GM03348 (cell line): Measurements from ENCODE around the gene TROAP.
A peak's percentile ranks its signal among the peaks of the same experiment; 100 is the strongest.
"Not testable (repeated sequence)": the region's sequence is repeated elsewhere in the genome, so short reads cannot be mapped to it uniquely, and the experiment has no call there.

Experiments
- DNase-seq: peaks from one replicate; pipeline ENCODE4 v3.0.0; 2012; ENCODE audit warnings: low spot score

Gene TROAP

GRCh38 chr12:49294086-49294803 is 28.8 kb upstream of the TROAP start:
- no peak for DNase-seq

GRCh38 chr12:49294804-49295081 is 28.3 kb upstream of the TROAP start:
- DNase-seq, result no peak

DNA sequence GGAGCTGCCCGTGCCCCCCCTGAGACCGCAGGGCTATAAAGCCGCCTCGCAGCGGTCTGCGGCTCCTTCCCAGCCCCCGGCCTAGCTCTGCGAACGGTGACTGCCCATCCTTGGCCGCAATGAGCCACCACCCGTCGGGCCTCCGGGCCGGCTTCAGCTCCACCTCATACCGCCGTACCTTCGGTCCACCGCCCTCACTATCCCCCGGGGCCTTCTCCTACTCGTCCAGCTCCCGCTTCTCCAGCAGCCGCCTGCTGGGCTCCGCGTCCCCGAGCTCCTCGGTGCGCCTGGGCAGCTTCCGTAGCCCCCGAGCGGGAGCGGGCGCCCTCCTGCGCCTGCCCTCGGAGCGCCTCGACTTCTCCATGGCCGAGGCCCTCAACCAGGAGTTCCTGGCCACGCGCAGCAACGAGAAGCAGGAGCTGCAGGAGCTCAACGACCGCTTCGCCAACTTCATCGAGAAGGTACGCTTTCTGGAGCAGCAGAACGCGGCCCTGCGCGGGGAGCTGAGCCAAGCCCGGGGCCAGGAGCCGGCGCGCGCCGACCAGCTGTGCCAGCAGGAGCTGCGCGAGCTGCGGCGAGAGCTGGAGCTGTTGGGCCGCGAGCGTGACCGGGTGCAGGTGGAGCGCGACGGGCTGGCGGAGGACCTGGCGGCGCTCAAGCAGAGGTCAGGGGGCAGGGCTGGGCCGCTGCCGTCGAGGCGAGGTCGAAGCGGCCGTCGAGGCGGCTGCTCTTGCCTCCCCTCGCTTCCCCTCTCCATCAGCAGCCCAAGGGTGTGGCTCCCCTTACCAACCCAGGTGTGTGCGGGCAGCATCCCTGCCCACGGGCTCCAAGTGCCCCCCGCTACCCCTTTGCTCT is 27.7 kb upstream of the TROAP start, which contains the start of gene PRPH:
PRPH (plus strand) TSS at position 66 of the 855 bp plus-strand sequence; CDS start at position 120, 54 bp downstream.
- DNase-seq, result no peak

GRCh38 chr12:49296034-49296835 is 26.8 kb upstream of the TROAP start:
- peak; percentile 64 for DNase-seq

- DNase-seq, result peak; percentile 37
These were observed 26.0 kb upstream of the TROAP start for GRCh38 chr12:49296836-49297694.

GRCh38 chr12:49297695-49298060 is 25.4 kb upstream of the TROAP start:
- no peak for DNase-seq

DNA sequence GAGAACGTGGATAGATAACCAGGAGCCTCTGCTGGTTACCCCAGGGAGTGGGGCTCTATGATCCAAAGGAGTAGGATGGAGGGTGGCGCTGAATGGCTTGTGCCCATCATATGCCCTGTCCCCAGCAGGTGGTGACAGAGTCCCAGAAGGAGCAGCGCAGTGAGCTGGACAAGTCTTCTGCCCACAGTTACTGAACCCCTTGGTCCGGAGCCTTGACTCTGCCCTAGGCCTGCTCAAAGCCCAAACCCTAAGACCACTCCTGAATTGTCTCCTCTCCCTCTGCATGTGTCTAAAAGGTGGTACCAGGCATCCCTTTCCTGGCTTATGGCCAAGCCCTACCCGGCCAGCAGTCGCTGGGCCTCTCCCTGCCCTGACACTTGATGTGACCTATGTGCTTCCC is 24.9 kb upstream of the TROAP start:
- no peak for DNase-seq

DNA sequence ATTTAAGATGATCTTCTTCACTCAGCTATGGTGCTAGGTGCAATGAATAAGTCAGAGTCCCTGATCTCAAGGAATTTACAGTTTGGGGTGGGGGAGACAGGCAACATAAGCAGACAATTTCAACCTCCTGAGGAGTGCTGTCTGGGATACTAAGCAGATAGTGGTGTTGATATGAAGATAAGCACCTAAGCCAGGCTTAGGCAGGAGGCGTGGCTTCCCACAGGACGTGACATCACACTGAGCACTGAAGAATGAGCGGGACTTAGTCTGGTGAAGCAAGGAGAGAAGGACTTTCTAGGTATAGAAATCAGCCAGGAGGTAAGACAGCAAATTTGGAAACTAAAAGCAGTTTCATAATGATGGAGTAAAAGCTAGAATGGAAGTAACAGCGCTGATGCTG is 21.3 kb upstream of the TROAP start:
- no peak for DNase-seq

DNA sequence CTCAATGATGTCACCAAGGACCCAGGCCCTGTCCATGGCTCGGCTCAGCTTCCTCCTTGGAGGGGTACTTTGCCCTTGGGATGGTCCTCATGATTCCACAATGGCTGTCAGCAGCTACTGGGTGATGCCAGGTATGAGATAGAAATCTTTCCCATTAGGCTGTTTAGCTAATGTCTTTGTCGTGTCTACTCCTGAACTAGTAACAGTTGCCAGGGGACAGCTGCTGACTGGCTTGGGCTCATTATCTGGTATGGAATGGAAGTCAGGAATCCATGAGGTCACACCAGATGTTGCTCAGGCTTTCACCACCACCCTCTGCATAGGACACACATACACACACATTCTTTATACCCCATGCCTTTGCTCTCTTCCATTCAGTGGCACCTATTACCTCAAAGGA is 18.9 kb upstream of the TROAP start:
- peak; percentile 67 for DNase-seq

GRCh38 chr12:49305762-49306510 is 17.1 kb upstream of the TROAP start:
- DNase-seq, result no peak

GRCh38 chr12:49309386-49309785 is 13.7 kb upstream of the TROAP start:
- DNase-seq, result no peak

- not testable (repeated sequence) for DNase-seq
These were observed 12.5 kb upstream of the TROAP start for GRCh38 chr12:49310451-49311000.

GRCh38 chr12:49314811-49315210 is 8.2 kb upstream of the TROAP start:
- no peak for DNase-seq

- DNase-seq, result not testable (repeated sequence)
These were observed 5.9 kb upstream of the TROAP start for GRCh38 chr12:49317118-49317517.

GRCh38 chr12:49320411-49321103 is 2.5 kb upstream of the TROAP start:
- not testable (repeated sequence) for DNase-seq

GRCh38 chr12:49322367-49322707 is 718 bp upstream of the TROAP start:
- DNase-seq, result no peak

DNA sequence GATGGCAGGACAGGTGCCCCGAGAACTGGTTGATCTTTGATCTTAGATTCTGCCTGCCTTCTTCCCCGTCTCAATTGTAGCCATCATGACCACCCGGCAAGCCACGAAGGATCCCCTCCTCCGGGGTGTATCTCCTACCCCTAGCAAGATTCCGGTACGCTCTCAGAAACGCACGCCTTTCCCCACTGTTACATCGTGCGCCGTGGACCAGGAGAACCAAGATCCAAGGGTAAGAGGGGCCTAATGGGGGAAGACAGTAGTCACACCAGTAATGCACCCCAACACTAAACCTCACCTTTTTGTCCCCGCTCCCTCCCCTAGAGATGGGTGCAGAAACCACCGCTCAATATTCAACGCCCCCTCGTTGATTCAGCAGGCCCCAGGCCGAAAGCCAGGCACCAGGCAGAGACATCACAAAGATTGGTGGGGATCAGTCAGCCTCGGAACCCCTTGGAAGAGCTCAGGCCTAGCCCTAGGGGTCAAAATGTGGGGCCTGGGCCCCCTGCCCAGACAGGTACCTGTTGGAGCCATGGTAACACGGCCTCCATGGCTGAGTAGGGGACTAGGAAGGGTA is 556 bp downstream of the TROAP start:
- no peak for DNase-seq

DNA sequence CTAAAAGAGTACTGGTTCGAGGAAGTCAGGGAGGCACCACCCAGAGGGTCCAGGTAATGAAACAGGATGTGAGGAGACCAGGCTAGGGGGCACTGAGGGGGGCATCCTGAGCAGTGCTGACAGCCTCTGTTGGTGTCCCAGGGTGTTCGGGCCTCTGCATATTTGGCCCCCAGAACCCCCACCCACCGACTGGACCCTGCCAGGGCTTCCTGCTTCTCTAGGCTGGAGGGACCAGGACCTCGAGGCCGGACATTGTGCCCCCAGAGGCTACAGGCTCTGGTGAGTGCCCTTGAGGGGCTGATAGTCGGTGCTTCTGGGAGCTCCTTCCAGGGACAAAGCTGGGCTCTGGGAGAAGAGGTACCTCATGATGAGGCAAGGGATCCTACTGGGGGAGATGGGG is 2.6 kb downstream of the TROAP start:
- no peak for DNase-seq

- DNase-seq, result no peak
These were observed 4.3 kb downstream of the TROAP start for GRCh38 chr12:49327368-49327767.

DNA sequence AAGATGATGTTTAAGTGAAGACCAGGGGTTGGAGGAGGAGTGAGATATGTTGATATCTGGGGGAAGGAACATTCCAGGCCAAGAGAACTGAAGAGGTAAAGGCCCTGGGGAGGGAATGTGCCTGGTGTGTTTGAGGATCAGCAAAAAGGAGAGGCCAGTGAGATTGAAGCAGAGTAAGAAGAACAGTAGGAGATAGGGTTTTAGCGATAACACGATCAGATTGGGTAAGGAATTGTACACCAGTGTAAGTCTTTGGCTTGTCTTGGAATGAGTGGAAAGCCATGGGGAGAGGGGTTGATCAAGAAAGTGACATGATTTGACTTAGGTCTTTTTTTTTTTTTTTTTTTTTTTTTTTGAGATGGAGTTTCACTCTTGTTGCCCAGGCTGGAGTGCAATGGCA is 4.8 kb downstream of the TROAP start:
- no peak for DNase-seq
